8988T (cell line): Measurements from ENCODE around the gene ALB.
"Not testable (repeated sequence)": the region's sequence is repeated elsewhere in the genome, so short reads cannot be mapped to it uniquely, and the experiment has no call there.

ENCODE experiments used
- DNase-seq: peaks from one replicate; pipeline ENCODE4 v3.0.0; 2011

Gene ALB

DNA sequence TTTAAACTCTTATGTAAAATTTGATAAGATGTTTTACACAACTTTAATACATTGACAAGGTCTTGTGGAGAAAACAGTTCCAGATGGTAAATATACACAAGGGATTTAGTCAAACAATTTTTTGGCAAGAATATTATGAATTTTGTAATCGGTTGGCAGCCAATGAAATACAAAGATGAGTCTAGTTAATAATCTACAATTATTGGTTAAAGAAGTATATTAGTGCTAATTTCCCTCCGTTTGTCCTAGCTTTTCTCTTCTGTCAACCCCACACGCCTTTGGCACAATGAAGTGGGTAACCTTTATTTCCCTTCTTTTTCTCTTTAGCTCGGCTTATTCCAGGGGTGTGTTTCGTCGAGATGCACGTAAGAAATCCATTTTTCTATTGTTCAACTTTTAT is at the start of gene ALB:
ALB (plus strand) TSS at position 246 of the 400 bp plus-strand sequence; CDS start at position 287, 41 bp downstream.
- DNase-seq: no peak

DNA sequence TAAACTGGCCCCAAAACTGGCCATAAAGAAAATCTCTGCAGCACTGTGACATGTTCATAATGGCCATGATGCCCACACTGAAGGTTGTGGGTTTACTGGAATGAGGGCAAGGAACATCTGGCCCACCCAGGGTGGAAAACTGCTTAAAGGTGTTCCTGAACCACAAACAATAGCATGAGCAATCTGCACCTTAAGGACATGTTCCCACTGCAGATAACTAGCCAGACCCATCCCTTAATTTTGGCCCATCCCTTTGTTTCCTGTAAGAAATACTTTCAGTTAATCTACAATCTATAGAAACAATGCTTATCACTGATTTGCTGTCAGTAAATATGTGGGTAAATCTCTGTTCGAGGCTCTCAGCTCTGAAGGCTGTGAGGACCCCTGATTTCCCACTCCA is 46.9 kb upstream of the ALB start:
- not testable (repeated sequence) for DNase-seq

DNA sequence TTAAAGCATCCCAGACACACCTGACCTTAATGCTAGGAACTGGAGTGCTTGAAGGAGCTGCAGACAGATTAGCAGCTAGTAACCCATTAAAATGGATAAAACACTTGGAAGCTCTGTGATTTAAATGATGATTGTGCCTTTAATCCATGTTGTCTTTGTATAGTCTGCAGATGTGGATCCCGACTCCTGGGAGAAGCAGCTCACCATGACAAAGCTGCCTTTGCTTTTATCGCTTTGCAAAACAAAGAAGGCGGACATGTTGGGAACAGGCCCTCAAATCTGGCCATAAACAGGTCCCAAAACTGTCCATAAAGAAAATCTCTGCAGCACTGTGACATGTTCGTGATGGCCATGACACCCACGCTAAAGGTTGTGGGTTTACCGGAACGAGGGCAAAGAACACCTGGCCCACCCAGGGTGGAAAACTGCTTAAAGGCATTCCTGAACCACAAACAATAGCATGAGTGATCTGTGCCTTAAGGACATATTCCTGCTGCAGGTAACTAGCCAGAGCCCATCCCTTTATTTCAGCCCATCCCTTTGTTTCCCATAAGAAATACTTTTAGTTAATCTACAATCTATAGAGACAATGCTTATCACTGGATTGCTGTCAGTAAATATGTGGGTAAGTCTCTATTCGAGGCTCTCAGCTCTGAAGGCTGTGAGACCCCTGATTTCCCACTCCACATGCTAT is 34.4 kb upstream of the ALB start:
- DNase-seq: not testable (repeated sequence)

DNA sequence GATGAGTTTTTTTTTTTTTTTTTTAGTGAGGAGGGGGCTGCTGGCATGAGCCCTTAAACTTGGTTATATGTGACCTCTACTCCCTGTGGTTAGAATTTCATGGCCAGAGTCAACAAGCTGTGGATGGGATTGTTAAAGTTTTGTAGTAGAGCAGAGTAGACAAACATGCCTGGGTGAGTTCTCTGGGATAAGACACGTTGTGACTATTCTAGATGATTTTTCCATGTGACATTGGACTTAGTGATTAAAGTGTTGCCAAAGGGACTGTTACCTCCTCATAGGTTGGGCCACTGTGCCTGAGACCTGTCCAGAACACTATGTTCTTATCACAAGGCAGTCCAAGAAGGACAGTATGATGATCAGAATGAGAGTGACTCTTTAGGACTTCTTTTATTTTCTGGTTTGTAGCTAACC is 28.8 kb upstream of the ALB start:
- DNase-seq: no peak

DNA sequence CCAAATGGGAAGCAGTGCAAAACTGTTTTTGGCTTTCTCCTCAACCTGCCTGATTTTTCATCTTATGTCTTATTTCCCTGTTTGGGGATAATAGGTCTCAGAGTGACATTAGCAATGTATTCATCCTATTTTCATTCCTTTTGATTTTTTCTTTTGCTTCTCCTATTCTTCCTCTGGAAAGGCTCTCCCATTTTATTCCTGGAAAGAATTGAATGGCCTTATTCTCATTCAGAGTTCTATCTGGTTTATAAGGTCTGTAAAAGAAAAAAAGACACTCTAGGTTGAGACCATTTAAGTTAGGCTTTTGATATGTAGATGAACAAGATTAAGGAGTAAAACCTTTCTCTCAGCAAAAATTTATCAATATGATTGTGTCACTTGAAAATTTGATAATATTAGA is 27.8 kb upstream of the ALB start:
- DNase-seq: no peak

DNA sequence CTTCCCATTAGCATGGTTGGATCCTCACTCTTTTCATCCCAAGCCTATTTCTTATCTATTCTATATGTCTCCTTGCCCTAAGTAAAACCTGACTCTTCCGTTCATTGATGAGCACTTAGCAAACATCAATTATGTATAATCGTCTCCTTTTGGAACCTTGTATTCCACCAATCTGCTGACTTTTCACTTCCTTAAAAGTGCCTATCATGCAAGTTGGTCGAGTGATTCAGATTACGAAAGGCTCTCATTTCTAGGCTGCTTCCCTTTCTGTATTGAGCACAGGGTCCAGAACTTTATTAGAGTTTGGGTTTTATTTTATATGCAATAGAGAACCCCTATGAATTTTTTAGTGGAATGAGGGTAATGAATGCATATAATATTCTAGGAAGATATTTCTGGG is 27.1 kb upstream of the ALB start:
- DNase-seq: no peak

DNA sequence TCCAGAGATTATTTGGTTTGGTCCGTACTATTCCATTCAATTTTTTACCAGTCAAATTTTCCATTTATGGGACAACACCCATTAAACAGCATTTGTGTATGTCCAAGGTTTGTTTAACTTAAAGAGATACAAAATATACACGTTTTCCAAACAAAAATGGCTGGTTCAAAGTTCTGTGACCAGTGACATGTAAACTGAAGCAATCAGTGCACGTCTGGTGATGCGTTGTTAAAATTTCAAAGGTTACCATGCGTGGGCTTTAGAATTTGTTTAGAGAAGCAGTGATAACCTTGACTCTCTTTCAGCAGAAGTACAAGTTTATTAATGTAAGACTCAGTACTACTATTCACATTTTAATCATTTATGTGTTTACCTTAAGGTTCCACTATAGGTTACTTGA is 25.2 kb upstream of the ALB start:
- DNase-seq: no peak

DNA sequence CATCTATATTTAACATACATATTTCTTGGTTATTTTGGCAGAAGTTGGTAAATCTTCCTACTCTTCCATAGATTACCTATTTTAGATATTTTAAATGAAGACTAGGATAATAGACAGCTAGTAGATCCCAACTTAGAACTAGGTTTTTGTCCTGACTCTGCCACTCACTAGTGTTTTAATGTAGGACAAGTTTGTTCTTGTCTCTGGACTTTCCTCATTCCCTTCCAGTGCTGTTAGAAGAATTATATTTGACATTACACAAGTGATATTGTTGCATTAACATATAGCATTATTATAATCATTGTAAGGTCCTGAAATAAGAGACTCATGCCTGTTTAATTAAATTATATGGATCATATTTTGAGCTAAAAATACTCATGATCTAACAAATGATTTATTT is 24.1 kb upstream of the ALB start:
- DNase-seq: no peak

DNA sequence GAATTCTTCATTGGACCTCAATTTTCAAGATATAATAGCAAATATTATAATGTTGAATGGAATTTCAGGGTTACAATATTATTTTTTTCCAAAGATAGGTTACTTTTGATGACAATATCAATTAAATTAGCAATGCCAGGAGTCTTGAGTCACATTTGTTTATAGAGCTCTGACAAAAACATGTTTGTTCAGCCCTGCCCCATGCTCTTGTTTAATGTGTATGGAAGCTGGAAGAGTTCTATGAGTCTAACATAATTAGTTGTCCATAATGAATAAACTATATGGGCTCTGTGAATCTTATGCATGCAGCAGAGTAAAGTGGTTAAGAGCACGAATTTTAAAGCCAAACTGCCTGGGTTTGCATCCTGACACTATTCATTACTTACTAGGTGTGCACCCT is 22.9 kb upstream of the ALB start:
- no peak for DNase-seq

DNA sequence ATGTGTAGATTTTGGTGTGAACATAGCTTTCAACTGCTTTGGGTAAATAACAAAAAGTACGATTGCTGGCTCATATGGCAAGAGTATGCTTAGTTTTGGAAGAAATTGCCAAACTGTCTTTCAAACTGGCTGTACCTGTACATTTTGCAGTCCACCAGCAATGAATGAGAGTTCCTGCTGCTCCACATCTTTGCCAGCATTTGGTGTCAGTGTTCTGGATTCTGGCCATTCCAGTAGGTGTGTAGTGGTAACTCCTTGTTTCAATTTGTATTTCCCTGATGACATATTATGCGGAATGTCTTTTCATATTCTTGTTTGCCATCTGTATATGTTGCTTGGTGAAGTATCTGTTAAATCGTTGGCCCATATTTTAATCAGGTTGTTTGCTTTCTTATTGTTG is 20.6 kb upstream of the ALB start:
- no peak for DNase-seq

DNA sequence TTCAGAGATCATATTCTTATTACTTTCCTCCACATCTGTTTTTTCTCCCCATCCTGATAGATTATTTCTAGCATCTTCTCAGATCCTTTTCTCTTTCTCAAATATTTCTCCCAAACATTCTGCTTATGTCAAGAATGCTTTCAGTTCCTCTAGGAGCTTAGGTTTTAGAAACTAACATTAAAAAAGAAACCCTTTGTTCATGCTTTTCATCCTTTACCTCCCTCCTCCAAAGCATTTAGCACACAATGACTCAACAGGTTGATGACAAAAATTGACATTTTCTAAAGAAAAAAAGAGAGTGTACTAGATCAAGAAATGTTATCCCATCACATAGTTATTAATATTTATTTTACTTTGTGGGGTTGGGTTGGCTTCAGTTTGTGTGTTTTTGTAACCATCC is 16.5 kb upstream of the ALB start:
- DNase-seq: no peak

DNA sequence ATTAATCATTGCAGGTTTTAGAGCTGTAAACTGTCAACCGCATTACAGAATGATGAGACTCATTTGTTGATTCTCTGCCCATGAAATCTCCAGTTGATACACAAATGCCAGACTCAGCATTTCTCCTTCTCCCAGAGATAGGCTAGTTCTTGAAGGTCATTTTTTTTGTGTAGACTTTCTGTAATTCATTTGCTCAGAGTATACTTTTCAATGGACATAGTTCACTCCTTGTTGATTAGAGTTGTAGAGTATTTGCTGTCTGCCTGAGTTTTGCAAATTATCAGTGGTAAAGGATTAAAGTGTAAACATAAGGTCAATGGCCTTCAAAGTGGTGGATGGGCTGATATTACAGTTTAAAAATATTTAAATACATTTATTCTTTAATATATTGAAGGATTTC is 15.2 kb upstream of the ALB start:
- no peak for DNase-seq

DNA sequence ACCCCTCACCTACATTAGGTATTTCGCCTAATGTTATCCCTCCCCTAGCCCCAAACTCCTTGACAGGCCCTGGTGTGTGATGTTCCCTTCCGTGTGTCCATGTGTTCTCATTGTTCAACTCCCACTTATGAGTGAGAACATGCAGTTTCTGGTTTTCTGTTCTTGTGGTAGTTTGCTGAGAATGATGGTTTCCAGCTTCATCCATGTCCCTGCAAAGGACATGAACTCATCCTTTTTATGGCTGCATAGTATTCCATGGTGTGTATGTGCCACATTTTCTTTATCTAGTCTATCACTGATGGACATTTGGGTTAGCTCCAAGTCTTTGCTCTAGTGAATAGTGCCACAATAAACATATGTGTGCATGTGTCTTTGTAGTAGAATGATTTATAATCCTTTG is 14.4 kb upstream of the ALB start:
- not testable (repeated sequence) for DNase-seq

DNA sequence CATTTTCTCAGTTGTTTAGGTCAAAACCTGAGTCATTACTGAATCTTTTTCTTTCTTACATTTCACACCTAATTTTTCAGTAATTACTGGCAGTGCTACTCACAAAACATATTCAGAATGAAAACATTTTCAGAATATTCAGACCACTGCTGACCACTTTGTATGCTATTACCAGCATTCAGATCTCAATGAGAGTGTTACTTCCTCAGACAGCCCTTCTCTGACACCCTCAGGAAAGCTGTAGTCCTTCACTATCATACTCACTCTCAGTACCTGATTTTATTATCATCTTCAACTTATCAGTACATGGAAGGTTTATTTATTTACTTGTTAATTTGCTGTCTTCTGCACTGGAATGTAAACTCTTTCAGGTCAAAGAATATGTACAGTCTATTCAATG is 12.3 kb upstream of the ALB start:
- no peak for DNase-seq

DNA sequence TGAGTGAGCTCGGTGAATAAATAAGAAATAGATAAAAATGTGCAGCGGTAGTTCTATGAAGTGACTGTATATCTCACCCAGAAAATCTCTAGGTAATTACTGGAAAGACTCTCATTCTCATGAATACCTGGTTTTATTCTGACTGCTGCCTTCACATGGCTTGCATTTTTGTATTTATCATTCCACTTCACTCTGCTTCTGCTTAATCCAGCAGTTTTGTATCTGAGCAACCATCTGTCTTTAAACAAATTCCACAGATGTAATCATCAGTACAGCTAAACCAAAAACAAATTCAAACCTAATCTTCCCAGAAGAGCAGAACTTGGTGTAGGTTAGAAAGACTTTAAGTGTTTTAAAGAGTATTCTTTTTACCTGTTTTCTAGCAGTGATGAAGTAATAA is 11.2 kb upstream of the ALB start:
- DNase-seq: no peak

DNA sequence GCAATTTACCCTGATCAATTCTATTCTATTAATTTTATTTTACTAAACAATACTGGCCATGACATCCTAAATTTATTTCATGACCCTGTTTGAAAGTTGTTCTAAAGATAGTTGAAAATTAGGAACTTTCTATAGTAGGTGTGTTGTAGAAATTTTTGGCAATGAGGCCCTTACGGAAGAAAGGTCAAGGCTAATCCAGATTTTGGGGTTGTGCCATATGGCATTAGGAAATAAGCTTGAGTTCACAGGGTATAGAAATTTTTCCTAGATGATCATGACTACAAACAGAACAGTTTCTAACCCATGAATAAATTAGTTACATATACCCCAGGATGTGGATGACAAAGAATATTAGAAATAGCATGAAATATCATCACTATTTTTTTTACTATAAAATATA is 7.8 kb upstream of the ALB start:
- DNase-seq: no peak

DNA sequence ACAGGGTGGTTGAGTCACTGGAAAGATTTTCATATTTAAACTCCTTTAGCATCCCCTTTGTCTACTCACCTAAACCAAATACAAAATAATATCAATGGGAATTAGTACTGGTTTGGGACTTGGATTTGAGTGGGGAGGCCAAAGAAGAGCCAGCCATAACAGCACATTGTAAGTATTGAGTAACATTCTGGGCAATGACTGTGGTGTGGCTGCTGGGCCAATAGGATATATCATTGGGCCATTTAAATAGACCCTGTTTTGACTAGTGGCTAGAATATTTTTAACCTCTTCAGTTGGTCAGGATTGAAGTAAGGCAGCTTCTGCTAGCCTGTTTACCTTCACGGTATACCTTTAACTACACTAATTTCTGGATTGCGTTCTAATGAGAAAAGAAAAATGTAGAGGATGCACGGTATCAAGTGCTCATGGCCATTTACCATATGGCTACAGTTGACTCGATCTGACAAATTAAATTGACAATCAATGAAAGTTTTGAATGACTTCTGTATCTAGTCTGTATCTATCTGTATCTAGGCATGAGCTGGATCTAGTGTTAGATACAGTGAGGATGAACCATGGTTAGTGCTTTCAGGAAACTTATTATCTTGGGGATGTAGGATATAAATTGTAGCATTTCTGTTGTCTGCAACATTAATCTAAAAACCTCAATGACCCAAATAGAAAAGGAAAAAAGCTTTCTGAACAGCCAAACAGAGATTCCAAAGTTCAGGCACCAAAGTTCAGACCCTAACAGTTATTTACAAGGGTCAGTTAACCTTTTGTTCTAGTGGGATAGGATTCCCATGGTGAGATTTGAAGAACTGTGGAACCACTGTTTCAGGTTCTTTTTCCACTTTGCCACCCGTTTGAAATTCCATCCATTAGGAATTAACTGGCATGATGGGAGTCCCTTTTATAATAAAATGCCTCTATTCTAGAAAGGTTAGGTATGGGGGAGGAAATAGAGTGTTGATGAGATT is 6.8 kb upstream of the ALB start:
- DNase-seq: no peak

DNA sequence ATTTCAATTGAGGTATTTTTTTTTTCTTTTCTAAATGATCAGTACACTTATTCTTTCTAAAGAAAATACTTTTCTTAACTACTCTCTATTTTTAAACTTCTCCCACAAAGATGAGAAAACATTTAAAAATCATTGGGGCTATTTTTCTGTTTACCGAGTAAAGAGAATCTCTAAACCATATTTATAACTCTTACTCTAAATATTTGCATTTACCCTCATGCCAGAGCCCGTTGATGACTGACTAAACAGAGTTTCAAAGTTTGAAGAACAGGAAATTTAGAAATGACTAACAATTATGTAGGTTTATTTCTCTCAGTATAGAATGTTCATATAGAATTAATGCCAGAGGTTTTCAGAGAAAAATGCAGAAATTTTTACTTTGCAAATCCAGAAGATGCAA is 2.7 kb upstream of the ALB start:
- DNase-seq: no peak

DNA sequence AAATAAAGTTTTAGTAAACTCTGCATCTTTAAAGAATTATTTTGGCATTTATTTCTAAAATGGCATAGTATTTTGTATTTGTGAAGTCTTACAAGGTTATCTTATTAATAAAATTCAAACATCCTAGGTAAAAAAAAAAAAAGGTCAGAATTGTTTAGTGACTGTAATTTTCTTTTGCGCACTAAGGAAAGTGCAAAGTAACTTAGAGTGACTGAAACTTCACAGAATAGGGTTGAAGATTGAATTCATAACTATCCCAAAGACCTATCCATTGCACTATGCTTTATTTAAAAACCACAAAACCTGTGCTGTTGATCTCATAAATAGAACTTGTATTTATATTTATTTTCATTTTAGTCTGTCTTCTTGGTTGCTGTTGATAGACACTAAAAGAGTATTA is 370 bp downstream of the ALB start:
- no peak for DNase-seq

DNA sequence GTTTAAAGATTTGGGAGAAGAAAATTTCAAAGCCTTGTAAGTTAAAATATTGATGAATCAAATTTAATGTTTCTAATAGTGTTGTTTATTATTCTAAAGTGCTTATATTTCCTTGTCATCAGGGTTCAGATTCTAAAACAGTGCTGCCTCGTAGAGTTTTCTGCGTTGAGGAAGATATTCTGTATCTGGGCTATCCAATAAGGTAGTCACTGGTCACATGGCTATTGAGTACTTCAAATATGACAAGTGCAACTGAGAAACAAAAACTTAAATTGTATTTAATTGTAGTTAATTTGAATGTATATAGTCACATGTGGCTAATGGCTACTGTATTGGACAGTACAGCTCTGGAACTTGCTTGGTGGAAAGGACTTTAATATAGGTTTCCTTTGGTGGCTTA is 1.1 kb downstream of the ALB start:
- DNase-seq: no peak

DNA sequence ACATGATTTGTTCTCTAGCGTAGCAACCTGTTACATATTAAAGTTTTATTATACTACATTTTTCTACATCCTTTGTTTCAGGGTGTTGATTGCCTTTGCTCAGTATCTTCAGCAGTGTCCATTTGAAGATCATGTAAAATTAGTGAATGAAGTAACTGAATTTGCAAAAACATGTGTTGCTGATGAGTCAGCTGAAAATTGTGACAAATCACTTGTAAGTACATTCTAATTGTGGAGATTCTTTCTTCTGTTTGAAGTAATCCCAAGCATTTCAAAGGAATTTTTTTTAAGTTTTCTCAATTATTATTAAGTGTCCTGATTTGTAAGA is 2.4 kb downstream of the ALB start:
- DNase-seq: no peak

DNA sequence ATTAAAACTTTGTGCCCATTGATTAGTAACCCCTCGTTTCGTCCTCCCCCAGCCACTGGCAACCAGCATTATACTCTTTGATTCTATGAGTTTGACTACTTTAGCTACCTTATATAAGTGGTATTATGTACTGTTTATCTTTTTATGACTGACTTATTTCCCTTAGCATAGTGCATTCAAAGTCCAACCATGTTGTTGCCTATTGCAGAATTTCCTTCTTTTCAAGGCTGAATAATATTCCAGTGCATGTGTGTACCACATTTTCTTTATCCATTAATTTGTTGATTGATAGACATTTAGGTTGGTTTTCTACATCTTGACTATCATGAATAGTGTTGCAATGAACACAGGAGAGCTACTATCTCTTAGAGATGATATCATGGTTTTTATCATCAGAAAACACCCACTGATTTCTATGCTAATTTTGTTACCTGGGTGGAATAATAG is 3.2 kb downstream of the ALB start:
- no peak for DNase-seq

DNA sequence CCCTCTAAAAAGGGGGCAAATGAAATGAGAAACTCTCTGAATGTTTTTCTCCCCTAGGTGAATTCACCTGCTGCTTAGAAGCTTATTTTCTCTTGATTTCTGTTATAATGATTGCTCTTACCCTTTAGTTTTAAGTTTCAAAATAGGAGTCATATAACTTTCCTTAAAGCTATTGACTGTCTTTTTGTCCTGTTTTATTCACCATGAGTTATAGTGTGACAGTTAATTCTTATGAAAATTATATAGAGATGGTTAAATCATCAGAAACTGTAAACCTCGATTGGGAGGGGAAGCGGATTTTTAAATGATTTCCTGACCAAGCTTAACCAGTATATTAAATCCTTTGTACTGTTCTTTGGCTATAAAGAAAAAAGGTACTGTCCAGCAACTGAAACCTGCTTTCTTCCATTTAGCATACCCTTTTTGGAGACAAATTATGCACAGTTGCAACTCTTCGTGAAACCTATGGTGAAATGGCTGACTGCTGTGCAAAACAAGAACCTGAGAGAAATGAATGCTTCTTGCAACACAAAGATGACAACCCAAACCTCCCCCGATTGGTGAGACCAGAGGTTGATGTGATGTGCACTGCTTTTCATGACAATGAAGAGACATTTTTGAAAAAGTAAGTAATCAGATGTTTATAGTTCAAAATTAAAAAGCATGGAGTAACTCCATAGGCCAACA is 4.2 kb downstream of the ALB start:
- no peak for DNase-seq
